ENCODE measurements around the gene WASF3.

Gene WASF3

DNA sequence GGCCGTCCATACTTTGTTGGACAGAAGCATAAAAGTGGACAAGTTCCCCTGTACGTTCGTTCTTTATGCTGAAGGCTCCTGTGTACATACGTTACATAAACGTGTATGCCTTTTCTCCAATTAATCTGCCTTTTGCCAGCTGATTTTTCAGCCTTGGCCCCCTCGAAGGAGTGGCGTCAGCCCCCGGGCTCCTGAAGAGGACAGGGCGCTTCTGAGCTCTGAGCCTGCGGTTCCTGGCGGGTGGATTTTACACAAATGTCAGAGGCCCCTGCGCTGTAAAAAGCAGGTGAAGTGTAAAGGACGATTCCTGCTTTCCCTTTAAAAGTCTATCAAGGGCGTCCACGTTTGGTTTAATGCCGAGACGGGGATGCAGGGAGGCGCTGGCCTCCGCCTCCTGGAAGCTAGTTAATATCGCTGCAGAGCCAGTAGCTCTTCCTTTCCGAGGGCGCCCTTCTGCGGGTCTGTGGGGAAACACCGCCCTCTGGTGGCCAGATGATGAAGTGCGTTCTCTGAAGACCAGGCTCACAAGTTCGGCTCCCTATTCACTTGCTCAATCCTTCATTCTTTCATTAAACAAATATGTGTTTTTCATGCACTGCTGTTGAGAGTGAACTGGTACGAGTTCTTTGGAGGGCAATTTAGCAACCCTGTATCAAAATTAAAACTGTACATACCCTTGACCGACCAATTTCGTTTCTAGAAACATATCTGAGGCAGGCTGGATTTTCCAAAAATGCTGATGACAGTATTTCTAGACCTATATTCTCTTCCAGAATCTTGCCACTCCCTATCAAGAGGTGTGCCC is 141.1 kb downstream of the WASF3 start:
- peaks cover 15% of the 10 kb centered on the region for H3K4me1 ChIP-seq (ENCODE audit: control insufficient read depth, insufficient read depth, low read length)
- no peaks in the 10 kb centered on the region for H3K27me3 ChIP-seq (replicated peaks; ENCODE audit: control insufficient read depth, insufficient read depth, low read length)
- peaks cover 10% of the 10 kb centered on the region for H3K36me3 ChIP-seq (ENCODE audit: control insufficient read depth, insufficient read depth, low read length, severe bottlenecking)
- H3K9me3 ChIP-seq (ENCODE audit: control insufficient read depth, low read length), result peaks cover 7% of the 10 kb centered on the region
- H3K4me3 ChIP-seq (ENCODE audit: low read length), result peak overlapping the region; percentile 70
- H3K9ac ChIP-seq (ENCODE audit: low read length), result peak overlapping the region; percentile 68
- DNase-seq (ENCODE audit: low read depth), result peak; percentile 91

DNA sequence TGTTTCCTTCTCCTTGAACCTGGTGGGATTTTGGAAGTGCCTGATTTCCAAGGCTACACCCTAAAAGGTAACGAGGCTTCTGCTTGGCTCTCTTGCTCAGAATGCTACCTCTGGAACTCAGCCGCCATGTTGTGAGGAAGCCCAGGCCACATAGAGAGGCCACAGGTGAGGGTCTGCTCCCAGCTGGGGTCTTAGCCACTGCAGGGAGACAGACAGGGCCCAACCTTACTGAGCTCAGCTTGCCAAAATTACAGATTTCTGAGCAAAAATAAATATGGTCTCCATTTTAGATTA is 141.7 kb downstream of the WASF3 start:
- Histone ChIP-seq H3K9ac (ENCODE audit: low read length) (no peak overlapping the region), H3K27me3 (replicated peaks; ENCODE audit: control insufficient read depth, insufficient read depth, low read length) (no peaks in the 10 kb centered on the region), H3K9me3 (ENCODE audit: control insufficient read depth, low read length) (peaks cover 7% of the 10 kb centered on the region), H3K36me3 (ENCODE audit: control insufficient read depth, insufficient read depth, low read length, severe bottlenecking) (peaks cover 6% of the 10 kb centered on the region), H3K4me3 (ENCODE audit: low read length) (no peak overlapping the region), H3K4me1 (ENCODE audit: control insufficient read depth, insufficient read depth, low read length) (peaks cover 15% of the 10 kb centered on the region)
- DNase-seq (ENCODE audit: low read depth), result no peak

DNA sequence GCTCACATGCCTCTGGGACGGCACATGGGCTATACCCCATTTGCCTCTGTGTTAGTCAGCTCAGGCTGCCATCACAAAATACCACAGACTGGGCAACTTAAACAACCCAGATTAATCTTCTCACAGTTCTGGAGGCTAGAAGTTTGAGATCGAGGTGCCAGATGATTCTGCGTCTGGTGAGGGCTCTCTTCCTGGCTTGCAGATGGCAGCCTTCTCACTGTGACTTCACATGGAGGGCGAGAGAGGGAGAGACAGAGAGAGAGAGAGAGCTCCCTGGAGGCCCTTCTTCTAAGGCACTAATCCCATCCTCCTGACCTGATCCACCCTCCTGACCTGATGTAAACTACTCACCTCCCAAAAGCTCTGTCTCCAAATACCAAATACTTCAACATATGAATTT is 148.1 kb downstream of the WASF3 start:
- Histone ChIP-seq H3K36me3 (ENCODE audit: control insufficient read depth, insufficient read depth, low read length, severe bottlenecking) (no peaks in the 10 kb centered on the region), H3K4me1 (ENCODE audit: control insufficient read depth, insufficient read depth, low read length) (no peaks in the 10 kb centered on the region), H3K9ac (ENCODE audit: low read length) (no peak overlapping the region), H3K9me3 (ENCODE audit: control insufficient read depth, low read length) (peaks cover 7% of the 10 kb centered on the region), H3K4me3 (ENCODE audit: low read length) (no peak overlapping the region), H3K27me3 (replicated peaks; ENCODE audit: control insufficient read depth, insufficient read depth, low read length) (peaks cover 7% of the 10 kb centered on the region)
- no peak for DNase-seq (ENCODE audit: low read depth)

DNA sequence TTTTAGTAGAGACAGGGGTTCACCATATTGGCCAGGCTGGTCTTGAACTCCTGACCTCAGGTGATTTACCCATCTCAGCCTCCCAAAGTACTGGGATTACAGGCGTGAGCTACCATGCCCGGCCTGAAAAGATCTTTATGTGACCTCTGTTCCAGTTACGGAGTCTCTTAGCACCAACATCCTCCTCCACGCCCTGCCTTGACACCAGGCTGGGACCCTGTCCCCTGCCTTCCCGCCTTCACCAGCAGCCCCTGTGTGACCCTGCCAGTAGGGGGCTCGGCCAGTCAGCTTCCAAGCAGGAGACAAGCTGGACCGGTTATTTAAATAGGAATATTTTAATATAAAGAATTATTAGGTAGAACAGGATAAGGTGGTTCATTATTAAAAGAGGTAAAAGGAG is 148.9 kb downstream of the WASF3 start:
- H3K9ac ChIP-seq (ENCODE audit: low read length), result no peak overlapping the region
- H3K36me3 ChIP-seq (ENCODE audit: control insufficient read depth, insufficient read depth, low read length, severe bottlenecking), result no peaks in the 10 kb centered on the region
- no peak overlapping the region for H3K4me3 ChIP-seq (ENCODE audit: low read length)
- peaks cover 13% of the 10 kb centered on the region for H3K27me3 ChIP-seq (replicated peaks; ENCODE audit: control insufficient read depth, insufficient read depth, low read length)
- H3K4me1 ChIP-seq (ENCODE audit: control insufficient read depth, insufficient read depth, low read length), result no peaks in the 10 kb centered on the region
- H3K9me3 ChIP-seq (ENCODE audit: control insufficient read depth, low read length), result peaks cover 7% of the 10 kb centered on the region
- no peak for DNase-seq (ENCODE audit: low read depth)

DNA sequence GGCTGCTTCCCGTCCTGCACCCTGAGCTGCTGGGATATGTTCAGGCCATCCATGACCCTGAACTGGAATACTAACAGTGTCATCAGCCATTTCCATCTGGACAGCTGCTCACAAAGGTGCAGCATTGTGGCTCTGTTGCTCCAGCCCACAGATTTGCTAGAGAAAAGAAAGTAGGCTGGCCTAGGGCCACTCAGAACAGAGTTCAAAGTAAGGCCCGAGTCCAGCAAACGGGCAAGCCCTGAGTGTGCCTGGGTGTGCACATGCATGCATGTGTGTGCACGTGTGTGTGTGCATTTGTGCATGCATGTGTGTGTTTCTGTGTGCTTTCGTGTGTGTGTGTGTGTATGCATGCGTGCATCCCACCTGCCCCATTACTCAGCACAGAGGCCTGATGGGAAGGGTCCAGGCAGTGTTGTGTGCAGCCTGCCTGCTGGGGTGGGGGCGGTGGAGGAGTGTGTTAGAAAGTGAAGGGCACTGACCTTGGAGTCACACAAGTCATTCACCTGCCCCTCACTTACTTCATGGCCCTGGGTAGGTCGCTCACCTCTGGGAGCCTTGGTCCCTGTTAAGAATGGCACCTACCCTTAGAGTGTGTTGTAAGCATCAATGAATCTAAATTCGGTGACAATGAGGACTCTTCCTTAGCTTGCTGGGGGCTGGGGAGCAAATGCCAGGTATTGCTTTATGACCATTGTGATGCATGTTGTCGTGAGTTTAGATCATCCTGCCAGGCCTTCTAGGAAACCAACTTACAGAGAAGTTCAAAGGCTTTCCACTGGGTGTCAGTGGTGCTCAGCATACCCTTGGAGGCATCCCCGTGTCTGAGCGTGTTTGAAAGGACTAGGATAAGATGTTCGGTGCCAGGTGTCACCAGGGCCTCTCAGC is 149.9 kb downstream of the WASF3 start:
- Histone ChIP-seq H3K27me3 (replicated peaks; ENCODE audit: control insufficient read depth, insufficient read depth, low read length) (peaks cover 13% of the 10 kb centered on the region), H3K4me1 (ENCODE audit: control insufficient read depth, insufficient read depth, low read length) (no peaks in the 10 kb centered on the region), H3K9ac (ENCODE audit: low read length) (no peak overlapping the region), H3K4me3 (ENCODE audit: low read length) (no peak overlapping the region), H3K9me3 (ENCODE audit: control insufficient read depth, low read length) (peaks cover 8% of the 10 kb centered on the region), H3K36me3 (ENCODE audit: control insufficient read depth, insufficient read depth, low read length, severe bottlenecking) (no peaks in the 10 kb centered on the region)
- DNase-seq (ENCODE audit: low read depth), result peak; percentile 67

DNA sequence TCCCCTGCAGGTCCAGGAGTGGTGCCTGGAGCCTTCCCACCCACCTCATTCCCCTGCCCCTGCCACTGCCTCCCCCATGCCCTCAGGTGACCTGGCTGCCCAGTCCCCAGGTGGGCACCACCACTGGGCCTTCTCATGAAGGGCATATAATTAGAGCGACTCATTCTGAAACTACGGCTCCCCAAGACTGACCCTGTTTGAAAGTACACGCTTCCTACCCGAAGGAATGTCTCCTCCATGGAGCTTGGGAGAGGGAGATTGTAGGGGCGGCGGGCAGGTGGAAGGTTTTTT is 150.5 kb downstream of the WASF3 start:
- H3K27me3 ChIP-seq (replicated peaks; ENCODE audit: control insufficient read depth, insufficient read depth, low read length), result peaks cover 13% of the 10 kb centered on the region
- H3K36me3 ChIP-seq (ENCODE audit: control insufficient read depth, insufficient read depth, low read length, severe bottlenecking), result no peaks in the 10 kb centered on the region
- no peak overlapping the region for H3K9ac ChIP-seq (ENCODE audit: low read length)
- peaks cover 8% of the 10 kb centered on the region for H3K9me3 ChIP-seq (ENCODE audit: control insufficient read depth, low read length)
- H3K4me3 ChIP-seq (ENCODE audit: low read length), result no peak overlapping the region
- DNase-seq (ENCODE audit: low read depth), result no peak
- no peaks in the 10 kb centered on the region for H3K4me1 ChIP-seq (ENCODE audit: control insufficient read depth, insufficient read depth, low read length)

DNA sequence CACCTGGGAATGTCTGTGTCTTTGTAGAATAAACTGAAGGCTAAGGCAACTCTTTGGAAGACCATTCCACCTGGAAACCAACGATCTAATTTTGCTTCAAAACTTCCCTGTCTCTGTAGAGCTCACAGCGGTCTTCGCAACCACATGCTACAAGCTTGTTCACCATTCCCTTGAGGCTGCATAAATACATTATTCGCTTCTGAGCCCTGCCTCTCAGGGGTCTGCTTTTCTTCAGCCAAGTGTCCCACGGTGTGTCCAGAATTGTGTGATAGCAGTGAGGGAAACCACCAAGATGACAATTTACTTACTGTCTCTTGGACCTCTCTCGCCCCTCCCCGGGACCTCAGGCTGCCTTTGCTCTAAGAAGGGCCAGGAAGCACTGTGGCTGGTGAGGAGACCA is 152.0 kb downstream of the WASF3 start:
- DNase-seq (ENCODE audit: low read depth), result no peak
- H3K9ac ChIP-seq (ENCODE audit: low read length), result no peak overlapping the region

DNA sequence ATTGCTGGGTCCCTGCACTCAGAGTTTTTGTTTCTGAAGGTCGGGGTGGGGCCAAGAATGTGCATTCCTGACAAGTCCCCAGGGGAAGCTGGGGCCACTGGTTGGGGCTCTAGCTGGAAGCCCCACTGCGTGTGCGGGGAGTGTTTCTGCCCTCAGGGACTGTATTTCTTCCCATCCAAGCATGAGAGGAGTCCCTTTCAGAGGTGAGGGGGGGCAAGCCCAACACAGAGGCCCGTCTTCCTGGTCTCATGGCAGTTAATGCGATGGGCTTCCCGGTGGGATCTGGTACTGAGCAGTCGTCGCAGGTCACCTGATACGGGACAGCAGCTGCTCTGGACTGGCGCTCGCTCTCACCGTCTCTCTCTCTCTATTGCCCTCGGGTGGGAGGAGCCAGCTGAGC is 152.7 kb downstream of the WASF3 start:
- H3K36me3 ChIP-seq (ENCODE audit: control insufficient read depth, insufficient read depth, low read length, severe bottlenecking), result no peaks in the 10 kb centered on the region
- no peaks in the 10 kb centered on the region for H3K4me1 ChIP-seq (ENCODE audit: control insufficient read depth, insufficient read depth, low read length)
- H3K9me3 ChIP-seq (ENCODE audit: control insufficient read depth, low read length), result peaks cover 6% of the 10 kb centered on the region
- peaks cover 13% of the 10 kb centered on the region for H3K27me3 ChIP-seq (replicated peaks; ENCODE audit: control insufficient read depth, insufficient read depth, low read length)
- no peak overlapping the region for H3K9ac ChIP-seq (ENCODE audit: low read length)
- no peak overlapping the region for H3K4me3 ChIP-seq (ENCODE audit: low read length)
- DNase-seq (ENCODE audit: low read depth), result no peak

More for the DNA sequence above, 152.0 kb downstream of the WASF3 start:
- Histone ChIP-seq H3K27me3 (replicated peaks; ENCODE audit: control insufficient read depth, insufficient read depth, low read length) (peaks cover 13% of the 10 kb centered on the region), H3K9me3 (ENCODE audit: control insufficient read depth, low read length) (peaks cover 6% of the 10 kb centered on the region), H3K4me1 (ENCODE audit: control insufficient read depth, insufficient read depth, low read length) (no peaks in the 10 kb centered on the region), H3K36me3 (ENCODE audit: control insufficient read depth, insufficient read depth, low read length, severe bottlenecking) (no peaks in the 10 kb centered on the region), H3K4me3 (ENCODE audit: low read length) (no peak overlapping the region)

DNA sequence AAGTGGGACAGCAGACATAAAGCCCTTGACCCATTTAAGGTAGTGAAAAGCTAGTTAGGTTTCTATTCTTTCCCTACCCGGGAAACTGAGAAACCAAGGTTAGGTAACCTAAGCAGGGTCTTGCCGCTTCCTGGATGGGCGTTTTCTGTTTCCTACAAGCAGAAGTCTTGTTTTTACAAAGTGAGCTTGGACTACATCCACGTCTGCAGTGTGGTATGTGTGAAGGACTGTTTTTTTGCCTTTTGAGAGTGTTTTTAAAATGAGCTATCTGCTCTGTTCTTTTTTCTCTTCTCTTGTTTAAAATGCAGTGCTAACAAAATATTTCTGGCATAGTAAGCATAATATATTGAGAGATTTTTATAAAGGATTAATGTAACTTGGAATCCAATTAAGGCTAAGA is 153.7 kb downstream of the WASF3 start:
- Histone ChIP-seq H3K4me1 (ENCODE audit: control insufficient read depth, insufficient read depth, low read length) (no peaks in the 10 kb centered on the region), H3K27me3 (replicated peaks; ENCODE audit: control insufficient read depth, insufficient read depth, low read length) (peaks cover 13% of the 10 kb centered on the region), H3K9me3 (ENCODE audit: control insufficient read depth, low read length) (peaks cover 6% of the 10 kb centered on the region), H3K9ac (ENCODE audit: low read length) (no peak overlapping the region), H3K4me3 (ENCODE audit: low read length) (no peak overlapping the region), H3K36me3 (ENCODE audit: control insufficient read depth, insufficient read depth, low read length, severe bottlenecking) (no peaks in the 10 kb centered on the region)
- no peak for DNase-seq (ENCODE audit: low read depth)

DNA sequence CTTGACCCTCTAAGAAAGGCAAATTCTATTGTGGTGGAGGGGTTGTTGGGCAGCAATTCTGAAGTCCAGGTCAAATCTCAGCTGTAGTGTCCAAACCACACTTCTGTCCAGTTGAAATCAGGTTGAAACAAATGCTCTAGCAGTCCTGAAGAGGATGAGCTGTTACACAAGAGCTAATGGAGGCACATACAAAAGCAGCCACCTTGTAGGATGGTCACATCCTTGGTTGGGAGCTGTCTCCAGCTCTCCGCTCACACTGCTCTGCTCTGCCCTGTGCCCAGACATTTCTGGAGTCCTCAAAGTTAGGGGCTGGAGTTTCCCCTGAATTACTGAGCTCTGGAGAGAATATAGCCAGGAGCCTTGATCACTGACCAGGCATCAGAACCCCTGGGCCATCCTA is 155.9 kb downstream of the WASF3 start:
- peaks cover 11% of the 10 kb centered on the region for H3K27me3 ChIP-seq (replicated peaks; ENCODE audit: control insufficient read depth, insufficient read depth, low read length)
- DNase-seq (ENCODE audit: low read depth), result no peak
- no peaks in the 10 kb centered on the region for H3K36me3 ChIP-seq (ENCODE audit: control insufficient read depth, insufficient read depth, low read length, severe bottlenecking)
- H3K9ac ChIP-seq (ENCODE audit: low read length), result no peak overlapping the region
- no peaks in the 10 kb centered on the region for H3K4me1 ChIP-seq (ENCODE audit: control insufficient read depth, insufficient read depth, low read length)
- H3K9me3 ChIP-seq (ENCODE audit: control insufficient read depth, low read length), result peaks cover 6% of the 10 kb centered on the region
- no peak overlapping the region for H3K4me3 ChIP-seq (ENCODE audit: low read length)

DNA sequence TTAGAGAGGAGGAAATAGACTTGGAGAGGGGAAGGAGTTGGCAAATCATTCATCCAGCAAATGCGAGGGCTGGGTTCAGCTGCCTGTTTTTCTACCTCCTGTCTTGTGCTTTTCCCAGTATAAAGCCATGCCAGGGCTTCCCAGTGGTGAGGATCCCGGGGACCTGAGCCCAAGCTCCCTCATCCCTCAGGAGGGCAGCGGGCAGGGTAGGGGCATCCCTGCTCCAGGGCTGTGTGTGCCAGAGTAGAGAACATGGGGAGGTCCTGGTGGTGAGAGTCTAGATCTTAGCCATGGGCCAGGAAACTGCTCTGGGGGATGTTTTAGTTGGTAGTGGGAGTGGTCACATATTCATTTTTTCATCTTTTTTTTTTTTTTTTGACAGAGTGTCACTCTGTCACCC is 159.5 kb downstream of the WASF3 start:
- Histone ChIP-seq H3K36me3 (ENCODE audit: control insufficient read depth, insufficient read depth, low read length, severe bottlenecking) (no peaks in the 10 kb centered on the region), H3K9me3 (ENCODE audit: control insufficient read depth, low read length) (peaks cover 6% of the 10 kb centered on the region), H3K9ac (ENCODE audit: low read length) (no peak overlapping the region), H3K27me3 (replicated peaks; ENCODE audit: control insufficient read depth, insufficient read depth, low read length) (peaks cover 16% of the 10 kb centered on the region), H3K4me1 (ENCODE audit: control insufficient read depth, insufficient read depth, low read length) (no peaks in the 10 kb centered on the region), H3K4me3 (ENCODE audit: low read length) (no peak overlapping the region)
- DNase-seq (ENCODE audit: low read depth), result no peak

All from adipocyte (in vitro differentiated cells).